Kidney (tissue), 14 donors: ENCODE measurements around the gene KIAA0825. TPM values are rescaled to one million over a fixed set of nuclear protein-coding genes. Genes with fewer than 3 reads are reported as not detected.

ENCODE experiments used
- DNase-seq, 5 donors: peaks; one replicate each; pipeline ENCODE4 v3.0.0-alpha.2; 2013 to 2020
- FAIRE-seq: peaks from 2 replicates; lab custom pipeline; 2012; peaks lifted over from hg19 to GRCh38; lab: Jason Lieb, UNC
- H3K27ac ChIP-seq, 2 donors: one replicate each; pipeline ENCODE4 v1.7.0; 2013; ENCODE audit warnings: low read depth in 2 of 2, low read length in 2 of 2, inconsistent platforms in 1 of 2
- H3K27me3 ChIP-seq: one replicate; pipeline ENCODE4 v1.7.1; 2013; ENCODE audit warnings: low read length, inconsistent platforms; ENCODE audit not compliant: control insufficient read depth, insufficient read depth
- H3K36me3 ChIP-seq, 3 donors: one replicate each; pipeline versions ENCODE4 v1.7.0 to v1.7.1; 2013; ENCODE audit warnings: low read length in 3 of 3, control low read depth in 1 of 3, inconsistent platforms in 1 of 3; ENCODE audit not compliant: insufficient read depth in 3 of 3, control insufficient read depth in 2 of 3
- H3K4me1 ChIP-seq, 3 donors: one replicate each; pipeline versions ENCODE4 v1.7.0 to v1.7.1; 2013; ENCODE audit warnings: low read length in 3 of 3, inconsistent platforms in 1 of 3, low read depth in 1 of 3; ENCODE audit not compliant: control insufficient read depth in 2 of 3, insufficient read depth in 2 of 3
- H3K4me3 ChIP-seq, 3 donors: one replicate each; pipeline versions ENCODE4 v1.7.0 to v1.8.1; 2013; ENCODE audit warnings: low read length in 3 of 3, control low read depth in 1 of 3, inconsistent platforms in 1 of 3
- H3K9ac ChIP-seq, 3 donors: one replicate each; pipeline versions ENCODE4 v1.7.0 to v1.7.1; 2013; ENCODE audit warnings: low read length in 3 of 3, control low read depth in 1 of 3, inconsistent platforms in 1 of 3
- H3K9me3 ChIP-seq, 3 donors: one replicate each; pipeline versions ENCODE4 v1.7.0 to v1.7.1; 2013; ENCODE audit warnings: low read length in 3 of 3, control low read depth in 1 of 3, inconsistent platforms in 1 of 3; ENCODE audit not compliant: control insufficient read depth in 2 of 3, insufficient read depth in 1 of 3
- intact Hi-C: fragments of 100-400 bp; cut with DNase I; formaldehyde crosslinking; loops from one replicate; pipeline ENCODE4 v1.11.1; 2022
- polyA plus RNA-seq: library from polyadenylated mRNA; stranded (reverse); fragments of 350-450 nt; fragmentation: Illumina TruSeq; extraction: RNeasy Lipid Tissue Mini Kit (QIAGEN cat#74804); gene quantifications from one replicate; pipeline ENCODE4 v1.2.3, GENCODE V29; 2014; ENCODE audit warnings: low read depth, low replicate concordance; ENCODE audit not compliant: insufficient read depth
- total RNA-seq: library from RNA; stranded (reverse); fragmentation: NEBNext Ultra II Directional; extraction: Animal tissue kit (Norgen Biotek cat#: 25700); gene quantifications from one replicate; pipeline ENCODE4 v1.2.1, GENCODE V29; 2021
- TF ChIP-seq, protein P1 (sequence below): IDR thresholded peaks from 3 replicates; pipeline ENCODE4 v1.5.1; 2012; ENCODE audit warnings: mild to moderate bottlenecking, moderate library complexity, borderline replicate concordance; ENCODE audit not compliant: insufficient read depth; ENCODE audit errors: extremely low read depth
- donor health status: control.
- donor health status: control.
- donor health status: control.
- donor health status: control.
- donor health status: control.
- donor health status: DM: yes; HTN: yes; CAD: no.
- donor health status: Normal renal cell carcinoma (clear cell type).

KIAA0825 gene
- total and polyA plus RNA-seq, 2 donors from 2014 or later, result 0.80 to 5.4 TPM

DNA sequence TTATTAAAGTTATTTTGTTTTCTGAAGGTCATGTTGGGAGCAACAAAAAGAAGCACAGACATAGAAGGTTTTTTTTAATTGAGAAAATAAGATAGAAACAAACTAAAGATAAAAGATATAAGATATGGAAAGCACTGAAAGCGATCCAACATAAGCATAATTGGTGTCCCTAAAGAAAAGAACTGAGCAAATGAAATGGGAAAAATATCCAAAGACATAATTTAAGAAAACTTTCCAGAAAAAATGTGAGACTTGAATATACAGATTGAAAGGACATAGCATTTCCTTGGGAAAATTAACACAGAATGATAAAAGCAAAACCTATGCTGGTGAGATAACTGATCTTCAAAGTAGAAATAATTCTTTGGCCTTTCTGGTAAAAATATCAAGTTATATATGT lies 289.3 kb downstream of the KIAA0825 start:
- Histone ChIP-seq H3K27ac (no peak overlapping the region), H3K36me3 (no peaks in the 10 kb centered on the region), H3K4me1 (no peaks in the 10 kb centered on the region), H3K9me3 (peaks cover 0 to 2% (median 0%) of the 10 kb centered on the region in 3 donors), H3K9ac (no peak overlapping the region), H3K27me3 (no peaks in the 10 kb centered on the region), H3K4me3 (no peak overlapping the region)
- DNase-seq, result no peak
- intact Hi-C loops, result no loop called here
- no peak for FAIRE-seq
- TF ChIP-seq, protein P1, sequence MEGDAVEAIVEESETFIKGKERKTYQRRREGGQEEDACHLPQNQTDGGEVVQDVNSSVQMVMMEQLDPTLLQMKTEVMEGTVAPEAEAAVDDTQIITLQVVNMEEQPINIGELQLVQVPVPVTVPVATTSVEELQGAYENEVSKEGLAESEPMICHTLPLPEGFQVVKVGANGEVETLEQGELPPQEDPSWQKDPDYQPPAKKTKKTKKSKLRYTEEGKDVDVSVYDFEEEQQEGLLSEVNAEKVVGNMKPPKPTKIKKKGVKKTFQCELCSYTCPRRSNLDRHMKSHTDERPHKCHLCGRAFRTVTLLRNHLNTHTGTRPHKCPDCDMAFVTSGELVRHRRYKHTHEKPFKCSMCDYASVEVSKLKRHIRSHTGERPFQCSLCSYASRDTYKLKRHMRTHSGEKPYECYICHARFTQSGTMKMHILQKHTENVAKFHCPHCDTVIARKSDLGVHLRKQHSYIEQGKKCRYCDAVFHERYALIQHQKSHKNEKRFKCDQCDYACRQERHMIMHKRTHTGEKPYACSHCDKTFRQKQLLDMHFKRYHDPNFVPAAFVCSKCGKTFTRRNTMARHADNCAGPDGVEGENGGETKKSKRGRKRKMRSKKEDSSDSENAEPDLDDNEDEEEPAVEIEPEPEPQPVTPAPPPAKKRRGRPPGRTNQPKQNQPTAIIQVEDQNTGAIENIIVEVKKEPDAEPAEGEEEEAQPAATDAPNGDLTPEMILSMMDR, result no peak

DNA sequence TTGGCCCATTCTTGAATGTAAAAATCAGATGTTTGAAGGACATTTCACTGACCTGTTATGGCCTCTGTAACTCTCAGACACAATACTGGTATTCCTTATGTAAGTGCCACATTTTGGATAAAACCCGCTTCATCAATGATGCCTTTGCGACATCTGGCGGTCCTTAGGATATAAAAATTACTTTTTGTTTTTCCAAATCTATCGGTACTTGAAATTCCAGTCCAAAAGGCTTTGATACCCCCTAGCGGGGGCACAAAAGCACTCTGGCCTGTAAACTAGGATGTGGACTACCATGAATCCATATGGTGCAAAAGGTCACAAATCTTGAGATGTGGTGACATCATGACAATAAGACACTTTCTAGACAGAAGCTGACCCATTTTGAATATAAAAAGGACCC lies 291.8 kb downstream of the KIAA0825 start:
- TF ChIP-seq, protein P1, result no peak
- intact Hi-C loops, result no loop called here
- DNase-seq, result no peak
- Histone ChIP-seq H3K36me3 (no peaks in the 10 kb centered on the region), H3K27ac (no peak overlapping the region), H3K4me3 (no peak overlapping the region), H3K9ac (no peak overlapping the region), H3K27me3 (no peaks in the 10 kb centered on the region), H3K9me3 (peaks cover 0 to 2% (median 0%) of the 10 kb centered on the region in 3 donors), H3K4me1 (no peaks in the 10 kb centered on the region)
- no peak for FAIRE-seq

DNA sequence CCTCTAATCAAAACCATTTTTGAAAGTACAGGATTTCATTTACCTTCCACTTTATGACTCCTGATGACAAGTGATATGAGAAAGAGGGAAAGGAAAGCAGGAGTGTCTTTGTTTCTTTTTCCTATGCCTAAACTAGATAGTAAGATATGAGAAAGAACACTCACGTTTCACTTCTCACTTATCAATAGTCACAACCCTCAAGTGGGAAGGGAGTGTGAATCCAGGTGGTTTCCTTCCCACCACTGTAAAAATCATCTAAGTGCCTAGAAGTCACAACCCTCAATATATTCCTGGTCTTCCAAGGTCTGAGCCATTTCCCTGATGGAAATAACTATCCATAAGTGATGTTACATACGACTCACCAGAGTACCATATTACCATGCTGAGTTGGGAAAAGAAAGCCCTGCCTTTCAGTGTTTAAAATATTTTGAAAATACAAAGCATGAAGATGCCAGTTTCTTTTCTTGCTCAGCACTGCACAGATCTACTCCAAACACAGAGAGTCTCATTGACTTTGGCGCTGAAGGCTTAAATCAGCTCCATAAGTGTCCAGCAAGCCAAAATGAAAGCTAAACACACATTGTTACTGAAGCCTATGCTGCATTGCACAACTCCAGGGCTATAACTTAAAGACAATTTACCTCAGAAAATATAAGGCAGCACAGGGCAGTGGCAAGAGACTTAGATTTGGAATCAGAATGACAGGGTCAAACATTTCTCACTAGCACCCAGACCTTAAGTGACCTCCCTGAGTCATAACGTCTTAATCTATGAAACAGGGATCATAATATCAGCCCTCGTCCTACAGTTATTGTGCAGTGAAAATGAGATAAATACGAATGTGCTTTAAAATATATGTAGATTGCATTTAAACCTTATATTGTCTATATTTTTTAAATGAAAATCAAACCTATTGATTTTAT lies 301.2 kb downstream of the KIAA0825 start:
- no peak overlapping the region for H3K27ac ChIP-seq
- H3K27me3 ChIP-seq, result no peaks in the 10 kb centered on the region
- no peaks in the 10 kb centered on the region for H3K36me3 ChIP-seq
- no peak overlapping the region for H3K4me3 ChIP-seq
- H3K9ac ChIP-seq, result no peak overlapping the region
- FAIRE-seq (no peak), DNase-seq (no peak)
- H3K4me1 ChIP-seq, result no peaks in the 10 kb centered on the region
- TF ChIP-seq, protein P1, result no peak
- no peaks in the 10 kb centered on the region for H3K9me3 ChIP-seq
- intact Hi-C loops, result no loop called here
